Left ventricle myocardium inferior (tissue), 1 donor: ENCODE results near the gene MS4A18. TPM values are rescaled to one million over a fixed set of nuclear protein-coding genes. Genes with fewer than 3 reads are reported as not detected.
"Not testable (repeated sequence)": the region's sequence is repeated elsewhere in the genome, so short reads cannot be mapped to it uniquely, and the experiment has no call there.

ENCODE experiments used
- DNase-seq: peaks from one replicate; pipeline ENCODE4 v3.0.0-alpha.2; 2020
- H3K27ac ChIP-seq: fragments of 200-600 bp; replicated peaks from 2 replicates; pipeline ENCODE4 v1.8.0; 2021
- H3K27me3 ChIP-seq: fragments of 200-600 bp; 2 replicates; pipeline ENCODE4 v1.8.0; 2021; ENCODE audit warnings: low read depth
- H3K36me3 ChIP-seq: fragments of 200-600 bp; 2 replicates; pipeline ENCODE4 v1.8.0; 2021
- H3K4me1 ChIP-seq: fragments of 200-600 bp; 2 replicates; pipeline ENCODE4 v1.8.0; 2021
- H3K4me3 ChIP-seq: fragments of 200-600 bp; 2 replicates; pipeline ENCODE4 v1.8.0; 2021; ENCODE audit warnings: mild to moderate bottlenecking, moderate library complexity
- H3K9me3 ChIP-seq: fragments of 200-600 bp; replicated peaks from 2 replicates; pipeline ENCODE4 v1.8.0; 2021
- intact Hi-C: fragments of 100-400 bp; cut with micrococcal nuclease; formaldehyde crosslinking; loops from one replicate; pipeline ENCODE4 v1.11.0; 2022
- long read RNA-seq: library from polyadenylated mRNA; unstranded; transcript quantifications from one replicate; pipeline ENCODE4 v2.0.0, GENCODE V29; 2021
- total RNA-seq: library from RNA; stranded (reverse); fragmentation: NEBNext Ultra II Directional; extraction: Animal tissue kit (Norgen Biotek cat#: 25700); gene quantifications from one replicate; pipeline ENCODE4 v1.2.1, GENCODE V29; 2021
- TF ChIP-seq, protein P1 (sequence below): fragments of 200-600 bp; IDR thresholded peaks from 2 replicates; pipeline ENCODE4 v1.8.0; 2021; ENCODE audit warnings: antibody characterized with exemption, mild to moderate bottlenecking, borderline replicate concordance
- donor health status: DM: no; HTN: yes; CAD: no; lungs with severe emphysema.

Gene MS4A18
- not detected for total RNA-seq
- long read RNA-seq, result 0 reads

- no peak within 1 kb of the TSS for H3K4me3 ChIP-seq
- no peaks in the 10 kb centered on the region for H3K36me3 ChIP-seq
- intact Hi-C loops, result no loop called here
- H3K27me3 ChIP-seq, result peaks cover 29% of the 10 kb centered on the region
- H3K9me3 ChIP-seq, result no peaks in the 10 kb centered on the region
- H3K27ac ChIP-seq, result no peak within 1 kb of the TSS
- no peaks in the 10 kb centered on the region for H3K4me1 ChIP-seq
- no peak for DNase-seq
- TF ChIP-seq, protein P1, sequence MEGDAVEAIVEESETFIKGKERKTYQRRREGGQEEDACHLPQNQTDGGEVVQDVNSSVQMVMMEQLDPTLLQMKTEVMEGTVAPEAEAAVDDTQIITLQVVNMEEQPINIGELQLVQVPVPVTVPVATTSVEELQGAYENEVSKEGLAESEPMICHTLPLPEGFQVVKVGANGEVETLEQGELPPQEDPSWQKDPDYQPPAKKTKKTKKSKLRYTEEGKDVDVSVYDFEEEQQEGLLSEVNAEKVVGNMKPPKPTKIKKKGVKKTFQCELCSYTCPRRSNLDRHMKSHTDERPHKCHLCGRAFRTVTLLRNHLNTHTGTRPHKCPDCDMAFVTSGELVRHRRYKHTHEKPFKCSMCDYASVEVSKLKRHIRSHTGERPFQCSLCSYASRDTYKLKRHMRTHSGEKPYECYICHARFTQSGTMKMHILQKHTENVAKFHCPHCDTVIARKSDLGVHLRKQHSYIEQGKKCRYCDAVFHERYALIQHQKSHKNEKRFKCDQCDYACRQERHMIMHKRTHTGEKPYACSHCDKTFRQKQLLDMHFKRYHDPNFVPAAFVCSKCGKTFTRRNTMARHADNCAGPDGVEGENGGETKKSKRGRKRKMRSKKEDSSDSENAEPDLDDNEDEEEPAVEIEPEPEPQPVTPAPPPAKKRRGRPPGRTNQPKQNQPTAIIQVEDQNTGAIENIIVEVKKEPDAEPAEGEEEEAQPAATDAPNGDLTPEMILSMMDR, result no peak
Measured at GRCh38 chr11:60724420-60724819, at the start of gene MS4A18. Gene MS4A18, plus strand, starts transcription at chr11:60724720.

- H3K36me3 ChIP-seq, H3K27ac ChIP-seq, H3K27me3 ChIP-seq, H3K4me3 ChIP-seq, H3K4me1 ChIP-seq, intact Hi-C loops, DNase-seq: not testable (repeated sequence)
- peaks cover 52% of the 10 kb centered on the region for H3K9me3 ChIP-seq
Measured at GRCh38 chr11:60678231-60678630, 46.3 kb upstream of the MS4A18 start.

GRCh38 chr11:60679879-60680278, 44.6 kb upstream of the MS4A18 start:
- Histone ChIP-seq H3K9me3 (peaks cover 46% of the 10 kb centered on the region), H3K27me3 (no peaks in the 10 kb centered on the region), H3K4me1 (no peaks in the 10 kb centered on the region), H3K4me3 (no peak overlapping the region), H3K27ac (no peak overlapping the region), H3K36me3 (no peaks in the 10 kb centered on the region)
- TF ChIP-seq, protein P1, result no peak
- intact Hi-C loops, result no loop called here
- no peak for DNase-seq

- DNase-seq, result no peak
- no peak overlapping the region for H3K27ac ChIP-seq
- H3K27me3 ChIP-seq, result no peaks in the 10 kb centered on the region
- intact Hi-C loops, result no loop called here
- no peak overlapping the region for H3K4me3 ChIP-seq
- H3K4me1 ChIP-seq, result no peaks in the 10 kb centered on the region
- H3K36me3 ChIP-seq, result no peaks in the 10 kb centered on the region
- peaks cover 46% of the 10 kb centered on the region for H3K9me3 ChIP-seq
- TF ChIP-seq, protein P1, result no peak
Measured at GRCh38 chr11:60680455-60681119, 43.9 kb upstream of the MS4A18 start.

DNA sequence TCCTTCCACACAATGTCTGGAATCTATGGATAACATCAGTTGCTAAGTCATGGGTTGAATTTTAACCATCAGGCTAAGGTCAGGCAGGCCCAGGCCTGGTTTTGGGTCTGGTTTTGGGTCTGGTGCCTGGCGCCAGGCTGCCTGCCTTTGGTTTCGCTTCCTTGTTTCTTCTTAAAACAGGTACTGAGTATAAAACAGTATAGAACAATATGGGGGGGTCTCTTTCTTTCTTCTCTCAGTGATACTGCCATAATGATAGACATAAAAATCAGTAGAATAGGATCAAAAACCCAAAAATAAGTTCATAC, 40.0 kb upstream of the MS4A18 start:
- DNase-seq, H3K4me3 ChIP-seq, H3K36me3 ChIP-seq, H3K27ac ChIP-seq, H3K27me3 ChIP-seq, H3K4me1 ChIP-seq, intact Hi-C loops: not testable (repeated sequence)
- H3K9me3 ChIP-seq, result peaks cover 25% of the 10 kb centered on the region

DNA sequence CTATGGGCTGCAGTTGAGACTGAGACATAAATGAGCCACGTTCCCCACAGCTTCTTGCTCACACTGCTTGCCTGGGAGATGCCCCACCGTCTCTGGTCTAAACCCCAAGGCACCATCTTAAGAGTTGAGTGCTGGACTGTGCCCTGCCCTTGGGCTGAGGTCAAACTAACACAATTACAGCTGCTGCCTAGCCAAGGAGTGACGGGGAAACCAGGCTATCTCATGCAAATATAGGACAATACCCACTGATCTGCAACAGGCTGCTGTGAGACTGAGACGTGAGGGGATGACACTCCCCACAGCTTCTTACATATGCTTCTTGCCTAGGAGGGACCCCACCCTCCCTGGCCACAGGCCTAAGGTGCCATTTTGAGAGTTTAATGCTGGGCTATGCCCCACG, 32.9 kb upstream of the MS4A18 start:
- H3K27me3 ChIP-seq, result peaks cover 28% of the 10 kb centered on the region
- H3K9me3 ChIP-seq, result no peaks in the 10 kb centered on the region
- no peak overlapping the region for H3K27ac ChIP-seq

More for the DNA sequence above, 32.9 kb upstream of the MS4A18 start:
- H3K36me3 ChIP-seq, result no peaks in the 10 kb centered on the region
- intact Hi-C loops, result no loop called here
- H3K4me3 ChIP-seq, result no peak overlapping the region
- no peaks in the 10 kb centered on the region for H3K4me1 ChIP-seq
- TF ChIP-seq, protein P1, result no peak
- DNase-seq, result no peak
